SK-N-MC (cell line): ENCODE measurements around the gene REG1A.

Experiments
- EZH2 ChIP-seq: fragments of 200-600 bp; sonication (generic); IDR thresholded peaks from one replicate; pipeline ENCODE4 v1.6.1; 2017; ENCODE audit warnings: antibody characterized with exemption
- FOXP2 ChIP-seq: optimal IDR thresholded peaks from 2 replicates; pipeline ENCODE3; 2011; ENCODE audit warnings: mild to moderate bottlenecking, moderate library complexity; ENCODE audit not compliant: insufficient read depth; ENCODE audit errors: extremely low read length, control extremely low read depth
- POLR2AphosphoS5 ChIP-seq: IDR thresholded peaks from 2 replicates; pipeline ENCODE4 v1.6.1; 2012; ENCODE audit warnings: mild to moderate bottlenecking, low read depth, low read length, borderline replicate concordance

GRCh38 chr2:79090693-79091092, 29.6 kb upstream of the REG1A start:
- no peak for TF ChIP-seq POLR2AphosphoS5
- TF ChIP-seq EZH2, result no peak
- no peak for TF ChIP-seq FOXP2
